Measurements from ENCODE around the gene PSENEN. TPM values are rescaled to one million over a fixed set of nuclear protein-coding genes. Genes with fewer than 3 reads are reported as not detected.
"Not testable (repeated sequence)": the region's sequence is repeated elsewhere in the genome, so short reads cannot be mapped to it uniquely, and the experiment has no call there.

The PSENEN gene
- total RNA-seq, 1 donor from 2014 or later, result 59.7 TPM

GRCh38 chr19:35792888-35793287 is 47.4 kb downstream of the PSENEN start:
- no peak for TF ChIP-seq CTCF (IDR thresholded peaks at IDR 0.05; ENCODE audit: insufficient read depth, low read length, poor library complexity, severe bottlenecking)
- peaks cover 24% of the 10 kb centered on the region for H3K27me3 ChIP-seq (ENCODE audit: control insufficient read depth, insufficient read depth, low read length)
- H3K4me3 ChIP-seq (ENCODE audit: low read depth, low read length), result no peak overlapping the region
- H3K36me3 ChIP-seq (ENCODE audit: control insufficient read depth, insufficient read depth, low read length), result no peaks in the 10 kb centered on the region
- no peak for DNase-seq (ENCODE audit: low read depth)

- DNase-seq (ENCODE audit: low read depth), result no peak
Measured at GRCh38 chr19:35793381-35794165, 48.1 kb downstream of the PSENEN start.

GRCh38 chr19:35795564-35795963 is 50.1 kb downstream of the PSENEN start:
- H3K36me3 ChIP-seq (ENCODE audit: control insufficient read depth, insufficient read depth, low read length); H3K4me3 ChIP-seq (ENCODE audit: low read depth, low read length); DNase-seq (ENCODE audit: low read depth): not testable (repeated sequence)
- peaks cover 28% of the 10 kb centered on the region for H3K27me3 ChIP-seq (ENCODE audit: control insufficient read depth, insufficient read depth, low read length)

More at GRCh38 chr19:35793381-35794165, 48.1 kb downstream of the PSENEN start:
- Histone ChIP-seq H3K27me3 (ENCODE audit: control insufficient read depth, insufficient read depth, low read length) (peaks cover 28% of the 10 kb centered on the region), H3K36me3 (ENCODE audit: control insufficient read depth, insufficient read depth, low read length) (no peaks in the 10 kb centered on the region), H3K4me3 (ENCODE audit: low read depth, low read length) (no peak overlapping the region)
- TF ChIP-seq CTCF (IDR thresholded peaks at IDR 0.05; ENCODE audit: insufficient read depth, low read length, poor library complexity, severe bottlenecking), result no peak

Other genes starting within 250 kb of the PSENEN start
- gene DMKN, start 232.0 kb upstream of the PSENEN start, total RNA-seq, result 219 and 266 TPM in 2 replicates
- gene SBSN, start 217.3 kb upstream of the PSENEN start, total RNA-seq, result not detected in 2 replicates
- not detected in 2 replicates for gene GAPDHS, start 212.2 kb upstream of the PSENEN start, total RNA-seq
- gene TMEM147, start 200.0 kb upstream of the PSENEN start, total RNA-seq, result 160 and 166 TPM in 2 replicates
- not detected in 2 replicates for gene ATP4A, start 182.0 kb upstream of the PSENEN start, total RNA-seq
- not detected in 2 replicates for gene PMIS2, start 159.5 kb upstream of the PSENEN start, total RNA-seq
- 12.3 and 14.1 TPM in 2 replicates for gene HAUS5, start 132.9 kb upstream of the PSENEN start, total RNA-seq
- gene RBM42, start 116.6 kb upstream of the PSENEN start, total RNA-seq, result 115 and 121 TPM in 2 replicates
- gene ETV2, start 103.9 kb upstream of the PSENEN start, total RNA-seq, result not detected in 2 replicates
- 347 and 569 TPM in 2 replicates for gene COX6B1, start 97.3 kb upstream of the PSENEN start, total RNA-seq
- not detected in 2 replicates for gene UPK1A, start 79.1 kb upstream of the PSENEN start, total RNA-seq
- gene ZBTB32, start 41.1 kb upstream of the PSENEN start, total RNA-seq, result not detected in 2 replicates
- 18.4 and 31.8 TPM in 2 replicates for gene KMT2B, start 27.6 kb upstream of the PSENEN start, total RNA-seq
- gene IGFLR1, start 3.2 kb upstream of the PSENEN start, total RNA-seq, result 1.9 and 8.8 TPM in 2 replicates
- gene U2AF1L4, start 233 bp upstream of the PSENEN start, total RNA-seq, result 15.5 and 17.6 TPM in 2 replicates
- gene LIN37, start 2.9 kb downstream of the PSENEN start, total RNA-seq, result 15.1 and 22.0 TPM in 2 replicates
- gene HSPB6, start 11.4 kb downstream of the PSENEN start, total RNA-seq, result 0.17 and 0.82 TPM in 2 replicates
- gene PROSER3, start 12.5 kb downstream of the PSENEN start, total RNA-seq, result 6.1 and 13.0 TPM in 2 replicates
- 2.8 and 3.5 TPM in 2 replicates for gene ARHGAP33, start 29.9 kb downstream of the PSENEN start, total RNA-seq
- not detected in 2 replicates for gene PRODH2, start 67.2 kb downstream of the PSENEN start, total RNA-seq
- 0.68 and 0.92 TPM in 2 replicates for gene NPHS1, start 106.9 kb downstream of the PSENEN start, total RNA-seq
- 0.50 and 1.0 TPM in 2 replicates for gene KIRREL2, start 111.3 kb downstream of the PSENEN start, total RNA-seq
- 6.3 and 9.3 TPM in 2 replicates for gene APLP1, start 122.9 kb downstream of the PSENEN start, total RNA-seq
- 6.1 and 6.2 TPM in 2 replicates for gene NFKBID, start 154.9 kb downstream of the PSENEN start, total RNA-seq
- not detected in 2 replicates for gene HCST, start 156.9 kb downstream of the PSENEN start, total RNA-seq
- 1.1 TPM in 1 of 2 replicates, not detected in the other for gene TYROBP, start 162.6 kb downstream of the PSENEN start, total RNA-seq
- gene LRFN3, start 190.7 kb downstream of the PSENEN start, total RNA-seq, result 14.4 and 24.8 TPM in 2 replicates
- 47.4 and 49.5 TPM in 2 replicates for gene SDHAF1, start 249.5 kb downstream of the PSENEN start, total RNA-seq